Thymus (tissue), 11 donors: ENCODE results near the gene ELN. TPM values are rescaled to one million over a fixed set of nuclear protein-coding genes. Genes with fewer than 3 reads are reported as not detected.

ENCODE experiments used
- DNase-seq, 9 donors: peaks; one replicate each; pipeline ENCODE4 v3.0.0-alpha.2; 2013; ENCODE audit warnings: low spot score in 9 of 9, low read depth in 6 of 9, missing footprints in 1 of 9
- H3K27ac ChIP-seq, 2 donors: one replicate each; pipeline ENCODE4 v1.5.1; 2013; ENCODE audit warnings: control low read depth in 1 of 2, low read depth in 1 of 2, low read length in 1 of 2, mild to moderate bottlenecking in 1 of 2, moderate library complexity in 1 of 2
- H3K27me3 ChIP-seq, 2 donors: one replicate each; pipeline ENCODE4 v1.5.1; 2013; ENCODE audit warnings: low read length in 1 of 2; ENCODE audit not compliant: control insufficient read depth in 2 of 2, insufficient read depth in 1 of 2
- H3K36me3 ChIP-seq, 2 donors: one replicate each; pipeline ENCODE4 v1.5.1; 2013; ENCODE audit warnings: low read length in 1 of 2, mild to moderate bottlenecking in 1 of 2, moderate library complexity in 1 of 2; ENCODE audit not compliant: control insufficient read depth in 2 of 2, insufficient read depth in 2 of 2
- H3K4me1 ChIP-seq, 2 donors: one replicate each; pipeline ENCODE4 v1.5.1; 2013; ENCODE audit warnings: low read length in 2 of 2; ENCODE audit not compliant: control insufficient read depth in 2 of 2, insufficient read depth in 2 of 2
- H3K4me3 ChIP-seq, 2 donors: one replicate each; pipeline ENCODE4 v1.5.1; 2013; ENCODE audit warnings: low read length in 2 of 2, control low read depth in 1 of 2, mild to moderate bottlenecking in 1 of 2
- H3K9me3 ChIP-seq, 2 donors: one replicate each; pipeline ENCODE4 v1.5.1; 2013; ENCODE audit warnings: low read length in 1 of 2, mild to moderate bottlenecking in 1 of 2; ENCODE audit not compliant: control insufficient read depth in 2 of 2, insufficient read depth in 1 of 2
- WGBS: extraction: QIAGEN DNeasy Blood & Tissue Kit; methylation state at CpG from one replicate; pipeline ENCODE4 v1.1.7; 2013; 5-methylcytosine and 5-hydroxymethylcytosine counted together
- polyA plus RNA-seq: library from polyadenylated mRNA; stranded (reverse); fragments of 200-250 nt; gene quantifications from one replicate; pipeline ENCODE4 v1.2.3, GENCODE V29; 2013
- total RNA-seq: library from RNA; stranded (reverse); fragments of 120-200 nt; gene quantifications from one replicate; pipeline ENCODE4 v1.2.4, GENCODE V29; 2013
- donor health status: healthy.

Gene ELN
- total and polyA plus RNA-seq, 2 donors: 5.2 to 29.8 TPM

DNA sequence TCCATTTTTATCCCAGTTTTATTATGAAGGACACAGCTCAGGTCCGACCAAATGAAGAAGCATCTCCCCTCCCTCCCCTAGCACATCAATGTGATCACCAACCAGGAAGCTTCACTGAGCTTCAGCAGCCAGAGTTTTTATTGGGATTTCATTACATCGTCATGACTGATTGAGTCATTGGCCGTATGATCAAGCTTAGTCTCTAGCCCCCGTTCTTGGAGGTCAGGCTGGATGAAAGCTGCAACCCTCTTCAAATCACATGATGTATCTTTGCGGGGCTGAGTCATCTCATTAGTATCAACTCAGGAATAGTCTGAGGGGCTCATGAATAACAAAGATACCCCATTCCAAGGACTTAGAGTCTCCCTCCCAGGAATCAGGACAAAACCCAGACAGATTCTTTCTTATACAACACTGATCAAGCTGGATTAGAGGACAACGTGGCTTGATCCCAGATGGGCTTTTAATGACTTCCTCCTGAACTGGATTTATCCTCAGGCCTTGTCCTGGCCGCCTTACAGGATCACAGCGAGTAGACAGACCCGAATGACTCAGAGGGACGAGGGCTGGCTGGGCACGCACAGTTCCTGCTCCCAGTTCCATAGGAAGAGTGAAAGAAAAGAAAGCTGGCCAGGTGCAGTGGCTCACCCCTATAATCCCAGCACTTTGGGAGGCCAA is 70.1 kb downstream of the ELN start:
- Histone ChIP-seq H3K36me3 (peaks cover 4 to 10% of the 10 kb centered on the region in 2 donors), H3K4me1 (peaks cover 7 to 21% of the 10 kb centered on the region in 2 donors), H3K27me3 (no peaks in the 10 kb centered on the region), H3K27ac (no peak overlapping the region), H3K4me3 (no peak overlapping the region), H3K9me3 (peaks cover 0 to 4% of the 10 kb centered on the region in 2 donors)
- WGBS: 97% methylated on average over 11 of the region's 11 CpGs
- no peak for DNase-seq

DNA sequence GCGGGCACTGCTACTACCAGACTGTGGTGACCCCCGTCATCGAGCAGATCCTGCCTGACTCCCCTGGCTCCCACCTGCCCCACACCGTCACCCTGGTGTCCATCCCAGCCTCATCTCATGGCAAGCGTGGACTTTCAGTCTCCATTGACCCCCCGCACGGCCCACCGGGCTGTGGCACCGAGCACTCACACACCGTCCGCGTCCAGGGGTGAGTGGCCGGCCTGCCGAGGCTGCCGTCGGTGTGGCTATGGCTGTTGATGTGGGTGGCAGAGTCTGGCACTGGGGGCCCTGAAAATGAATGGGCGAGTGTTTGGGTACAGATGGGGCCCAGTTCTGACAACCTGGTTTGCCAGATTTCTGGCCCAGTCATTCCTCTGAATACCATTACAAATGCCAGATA is 71.1 kb downstream of the ELN start:
- Histone ChIP-seq H3K4me3 (no peak overlapping the region), H3K9me3 (peaks cover 0 to 4% of the 10 kb centered on the region in 2 donors), H3K27ac (peak overlapping the region in 1 of 2 donors; percentile 9), H3K4me1 (peaks cover 2 to 12% of the 10 kb centered on the region in 2 donors), H3K27me3 (no peaks in the 10 kb centered on the region), H3K36me3 (peaks cover 4 to 10% of the 10 kb centered on the region in 2 donors)
- 98% methylated on average over 17 of the region's 17 CpGs for WGBS
- no peak for DNase-seq

DNA sequence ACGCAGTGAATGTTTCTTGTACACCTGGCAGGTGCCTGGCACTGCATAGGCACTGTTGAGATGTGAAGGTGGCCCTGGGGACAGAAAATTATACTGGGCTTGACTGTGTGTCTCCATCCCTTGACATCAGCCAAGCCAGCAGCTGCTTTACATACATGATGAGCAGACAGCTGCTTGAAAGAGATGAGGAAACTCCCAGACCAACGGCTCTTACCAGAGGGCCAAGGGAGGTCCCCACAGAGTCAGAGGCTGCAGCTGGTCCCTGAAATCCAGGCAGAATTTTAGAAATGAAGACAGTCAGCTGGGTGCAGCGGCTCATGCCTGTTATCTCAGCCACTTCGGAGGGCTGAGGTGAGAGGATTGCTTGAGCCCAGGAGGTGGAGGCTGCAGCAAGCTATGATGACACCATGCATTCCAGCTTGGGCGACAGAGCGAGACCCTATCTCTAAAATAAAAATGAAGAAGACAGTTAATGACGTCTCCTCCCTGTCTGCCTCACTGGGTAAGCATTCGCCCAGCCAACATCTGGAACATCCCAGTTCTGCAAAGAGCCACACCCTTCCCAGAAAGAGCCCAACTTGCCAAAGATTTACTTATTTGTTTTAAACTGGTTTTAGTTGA is 73.2 kb downstream of the ELN start:
- H3K4me3 ChIP-seq: no peak overlapping the region
- 91% methylated on average over 8 of the region's 8 CpGs for WGBS
- H3K9me3 ChIP-seq: peaks cover 0 to 4% of the 10 kb centered on the region in 2 donors
- DNase-seq: no peak
- H3K4me1 ChIP-seq: no peaks in the 10 kb centered on the region
- H3K27me3 ChIP-seq: no peaks in the 10 kb centered on the region
- peaks cover 10 to 16% of the 10 kb centered on the region in 2 donors for H3K36me3 ChIP-seq
- H3K27ac ChIP-seq: no peak overlapping the region

DNA sequence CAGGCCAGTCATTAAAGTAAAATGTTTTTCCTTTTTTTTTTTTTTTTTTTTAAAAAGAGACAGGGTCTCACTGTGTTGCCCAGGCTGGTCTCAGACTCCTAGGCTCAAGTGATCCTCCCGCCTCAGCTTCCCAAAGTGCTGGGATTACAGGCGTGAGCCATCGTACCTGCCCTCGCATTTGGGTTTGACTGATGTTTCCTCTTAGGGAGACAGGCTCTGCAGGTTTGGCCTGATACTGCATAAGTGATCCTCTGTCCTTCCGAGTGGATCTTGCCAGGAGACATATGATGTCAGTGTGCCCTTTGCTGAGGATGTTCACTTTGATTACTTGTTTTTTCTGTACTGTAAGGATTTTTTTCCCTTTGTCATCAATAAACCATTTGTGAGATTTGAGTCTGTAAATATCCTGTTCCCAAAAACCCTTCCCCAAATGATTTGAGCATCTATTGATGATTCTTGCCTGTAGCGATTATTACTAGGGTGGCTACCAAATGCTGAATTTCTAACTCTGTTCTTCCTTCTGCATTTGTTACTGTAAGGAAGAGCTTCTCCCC is 75.3 kb downstream of the ELN start:
- no peak overlapping the region for H3K27ac ChIP-seq
- H3K36me3 ChIP-seq: peaks cover 13 to 16% of the 10 kb centered on the region in 2 donors
- no peak for DNase-seq
- 97% methylated on average over 6 of the region's 6 CpGs for WGBS
- no peaks in the 10 kb centered on the region for H3K27me3 ChIP-seq
- no peak overlapping the region for H3K4me3 ChIP-seq
- H3K9me3 ChIP-seq: no peaks in the 10 kb centered on the region
- H3K4me1 ChIP-seq: no peaks in the 10 kb centered on the region

DNA sequence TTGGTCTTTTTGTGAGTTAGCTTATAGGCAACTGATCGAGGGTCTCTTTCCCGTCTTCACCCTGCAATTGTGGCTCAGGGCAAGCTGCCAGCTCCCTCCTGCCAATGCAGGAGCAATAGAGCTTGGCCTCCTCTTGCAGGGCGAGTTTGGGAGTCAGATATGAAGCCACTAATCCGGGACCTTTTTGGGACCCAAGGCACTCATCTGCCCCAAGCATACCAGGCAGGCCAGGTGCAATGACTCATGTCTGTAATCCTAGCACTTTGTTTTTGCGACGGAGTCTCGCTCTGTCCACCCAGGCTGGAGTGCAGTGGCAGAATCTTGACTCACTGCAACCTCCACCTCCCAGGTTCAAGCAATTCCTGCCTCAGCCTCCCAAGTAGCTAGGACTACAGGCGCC is 76.7 kb downstream of the ELN start:
- H3K9me3 ChIP-seq: no peaks in the 10 kb centered on the region
- H3K36me3 ChIP-seq: peaks cover 16 to 19% of the 10 kb centered on the region in 2 donors
- H3K27ac ChIP-seq: no peak overlapping the region
- H3K4me3 ChIP-seq: no peak overlapping the region
- H3K4me1 ChIP-seq: no peaks in the 10 kb centered on the region
- H3K27me3 ChIP-seq: no peaks in the 10 kb centered on the region
- WGBS: 96% methylated on average over 8 of the region's 8 CpGs
- DNase-seq: no peak

DNA sequence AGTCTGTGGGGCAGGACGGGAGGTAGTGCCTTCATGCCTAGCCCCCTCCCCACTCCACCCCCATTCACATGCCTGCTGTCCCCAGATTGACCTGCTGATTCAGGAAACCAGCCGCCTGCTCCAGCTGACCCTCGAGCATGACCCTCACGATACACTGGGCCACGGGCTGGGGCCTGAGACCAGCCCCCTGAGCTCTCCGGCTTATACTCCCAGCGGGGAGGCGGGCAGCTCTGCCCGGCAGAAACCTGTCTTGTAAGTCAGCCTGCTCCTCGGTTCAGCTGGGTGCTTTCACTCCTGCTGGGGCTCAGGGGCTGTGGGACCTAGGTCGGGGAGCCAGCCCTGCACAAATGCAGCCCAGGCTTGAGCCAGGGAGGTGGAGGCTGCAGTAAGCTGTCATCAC is 78.0 kb downstream of the ELN start:
- no peaks in the 10 kb centered on the region for H3K27me3 ChIP-seq
- no peak overlapping the region for H3K27ac ChIP-seq
- WGBS: 98% methylated on average over 11 of the region's 11 CpGs
- no peaks in the 10 kb centered on the region for H3K9me3 ChIP-seq
- DNase-seq: no peak
- no peak overlapping the region for H3K4me3 ChIP-seq
- no peaks in the 10 kb centered on the region for H3K4me1 ChIP-seq
- peaks cover 16 to 19% of the 10 kb centered on the region in 2 donors for H3K36me3 ChIP-seq

DNA sequence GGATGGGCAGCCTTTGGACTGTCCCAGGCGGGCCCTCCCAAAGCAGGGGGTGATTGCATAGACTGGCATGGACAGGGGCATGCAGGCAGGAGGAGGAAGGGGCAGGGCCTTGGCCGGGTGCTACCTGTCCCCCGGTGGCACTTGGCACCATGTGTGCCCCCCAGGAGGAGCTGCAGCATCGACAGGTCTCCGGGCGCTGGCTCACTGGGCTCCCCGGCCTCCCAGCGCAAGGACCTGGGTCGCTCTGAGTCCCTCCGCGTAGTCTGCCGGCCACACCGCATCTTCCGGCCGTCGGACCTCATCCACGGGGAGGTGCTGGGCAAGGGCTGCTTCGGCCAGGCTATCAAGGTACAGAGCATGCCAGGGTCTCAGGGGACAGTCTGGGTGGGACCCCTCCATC is 78.9 kb downstream of the ELN start:
- Histone ChIP-seq H3K4me3 (no peak overlapping the region), H3K4me1 (no peaks in the 10 kb centered on the region), H3K27ac (no peak overlapping the region), H3K9me3 (no peaks in the 10 kb centered on the region), H3K27me3 (no peaks in the 10 kb centered on the region), H3K36me3 (peaks cover 23 to 24% of the 10 kb centered on the region in 2 donors)
- no peak for DNase-seq
- WGBS: 98% methylated on average over 18 of the region's 18 CpGs

DNA sequence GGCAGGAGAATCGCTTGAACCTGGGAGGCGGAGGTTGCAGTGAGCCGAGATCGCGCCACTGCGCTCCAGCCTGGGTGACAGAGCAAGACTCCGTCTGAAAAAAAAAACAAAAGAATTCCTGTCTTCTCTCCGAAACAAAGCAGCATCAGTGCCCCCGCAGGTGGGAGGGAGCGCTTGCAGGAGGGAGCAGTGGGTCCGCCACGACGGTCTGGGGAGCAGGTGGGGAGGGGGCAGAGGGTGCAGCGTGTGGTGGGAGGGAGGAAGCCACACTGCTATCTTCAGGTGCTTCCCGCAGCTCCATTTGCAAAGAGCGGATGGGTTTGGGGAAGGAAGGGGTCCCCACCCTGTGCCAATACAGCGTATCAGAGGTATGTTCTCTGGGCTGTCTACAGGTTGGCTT is 87.4 kb downstream of the ELN start:
- DNase-seq: no peak
- Histone ChIP-seq H3K9me3 (no peaks in the 10 kb centered on the region), H3K4me3 (no peak overlapping the region), H3K27me3 (no peaks in the 10 kb centered on the region), H3K36me3 (peaks cover 7 to 18% of the 10 kb centered on the region in 2 donors), H3K27ac (no peak overlapping the region), H3K4me1 (no peaks in the 10 kb centered on the region)
- WGBS: 64% methylated on average over 17 of the region's 17 CpGs

DNA sequence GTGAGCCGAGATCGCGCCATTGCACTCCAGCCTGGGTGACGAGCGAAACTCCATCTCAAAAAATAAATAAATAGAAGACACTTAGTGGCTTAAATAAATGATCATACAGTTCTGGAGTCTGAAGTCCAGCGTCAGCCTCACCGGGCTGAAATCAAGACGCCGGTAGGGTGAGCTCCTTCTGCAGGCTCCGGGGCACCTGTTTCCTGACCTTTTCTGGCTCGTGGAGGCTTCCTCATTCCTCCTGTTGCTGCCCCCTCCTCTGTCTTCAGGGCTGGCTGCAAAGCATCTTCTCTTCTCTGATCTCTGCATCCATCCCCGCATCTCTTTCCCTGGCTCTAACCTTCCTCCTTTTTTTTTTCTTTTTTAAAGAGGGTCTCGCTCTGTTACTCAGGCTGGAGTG is 88.4 kb downstream of the ELN start:
- WGBS: 62% methylated on average over 13 of the region's 13 CpGs
- Histone ChIP-seq H3K36me3 (peaks cover 14 to 27% of the 10 kb centered on the region in 2 donors), H3K4me1 (no peaks in the 10 kb centered on the region)

More for the DNA sequence above, 88.4 kb downstream of the ELN start:
- Histone ChIP-seq H3K9me3 (no peaks in the 10 kb centered on the region), H3K4me3 (no peak overlapping the region), H3K27me3 (no peaks in the 10 kb centered on the region), H3K27ac (no peak overlapping the region)
- DNase-seq: no peak
